GM18861 (cell line): Measurements from ENCODE around the gene HACD3.
"Not testable (repeated sequence)": the region's sequence is repeated elsewhere in the genome, so short reads cannot be mapped to it uniquely, and the experiment has no call there.

Source experiments
- ATAC-seq: cut with Tn5 transposase; IDR thresholded peaks from one replicate; pipeline ENCODE4 v1.9.1; 2021; ENCODE audit not compliant: unreplicated experiment

Gene HACD3

DNA sequence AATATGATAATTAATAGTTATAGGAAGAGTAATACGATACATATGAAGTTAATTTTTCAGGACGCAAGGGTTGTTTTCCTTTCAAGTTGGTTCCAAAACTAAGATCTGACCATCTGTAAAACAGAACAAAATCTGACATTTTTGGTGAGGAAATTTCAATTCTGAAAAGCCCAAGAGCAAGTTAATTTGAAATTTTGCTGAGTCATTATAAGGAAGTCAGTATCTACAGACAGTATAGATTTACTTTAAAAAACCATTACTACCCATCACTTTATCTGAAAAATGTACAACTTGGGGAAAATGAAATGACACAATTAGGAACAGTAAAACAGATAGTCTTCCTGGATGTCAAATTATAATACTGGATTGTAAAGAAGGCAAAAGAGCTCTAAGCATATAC, 68.2 kb downstream of the HACD3 start:
- no peak for ATAC-seq

DNA sequence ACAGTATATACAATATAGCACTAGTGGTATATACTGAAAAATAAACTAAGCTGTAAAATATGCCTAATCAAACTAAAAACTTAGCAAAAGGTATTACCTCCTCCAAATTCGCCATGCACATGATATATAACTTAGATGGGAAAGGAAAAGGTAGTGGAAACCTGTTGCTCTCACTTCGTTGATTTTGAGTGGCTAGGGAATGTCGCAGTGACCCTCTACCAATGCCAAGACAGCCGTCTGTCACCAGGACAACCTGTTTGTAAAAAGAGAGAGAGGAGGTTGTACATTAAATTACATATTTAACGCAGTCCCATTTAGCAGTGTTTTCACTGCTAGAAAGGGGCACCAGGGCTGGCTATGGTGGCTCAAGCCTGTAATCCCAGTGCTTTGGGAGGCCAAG, 69.4 kb downstream of the HACD3 start:
- ATAC-seq, result no peak

DNA sequence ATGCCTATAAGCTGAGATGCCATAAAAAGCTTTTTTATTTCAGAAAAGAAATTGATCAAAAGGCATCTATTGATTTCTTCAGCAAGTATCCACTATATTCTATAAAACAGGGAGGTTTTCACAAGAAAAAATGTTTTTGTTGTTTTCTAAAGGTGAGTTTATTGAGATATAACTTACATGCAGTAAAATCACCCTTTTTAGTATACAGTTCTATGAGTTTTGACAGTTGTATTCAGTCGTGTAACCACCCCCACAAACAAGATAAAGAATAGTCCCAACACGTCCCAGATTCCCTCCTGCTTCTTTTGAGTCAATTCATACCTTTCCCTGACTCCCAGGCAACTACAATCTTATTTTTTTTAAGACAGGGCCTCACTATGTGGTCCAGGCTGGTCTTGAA, 72.9 kb downstream of the HACD3 start:
- ATAC-seq, result no peak

DNA sequence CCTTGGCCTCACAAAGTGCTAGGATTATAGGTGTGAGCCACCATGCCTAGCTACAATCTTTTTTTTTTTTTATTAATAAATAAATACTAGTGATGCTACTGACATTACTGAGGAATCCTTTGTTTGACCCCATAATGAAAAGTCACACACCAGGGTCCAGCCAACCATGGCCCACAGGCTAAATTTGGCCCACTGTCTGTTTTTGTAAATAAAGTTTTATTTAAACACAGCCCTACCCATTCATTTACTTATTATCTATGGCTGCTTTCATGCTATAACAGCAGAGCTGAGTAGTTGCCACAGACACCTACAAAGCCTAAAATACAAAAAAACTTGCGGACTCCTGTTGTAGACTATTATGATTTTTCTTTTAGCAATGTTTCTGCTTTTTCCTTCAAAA, 73.3 kb downstream of the HACD3 start:
- ATAC-seq, result no peak

DNA sequence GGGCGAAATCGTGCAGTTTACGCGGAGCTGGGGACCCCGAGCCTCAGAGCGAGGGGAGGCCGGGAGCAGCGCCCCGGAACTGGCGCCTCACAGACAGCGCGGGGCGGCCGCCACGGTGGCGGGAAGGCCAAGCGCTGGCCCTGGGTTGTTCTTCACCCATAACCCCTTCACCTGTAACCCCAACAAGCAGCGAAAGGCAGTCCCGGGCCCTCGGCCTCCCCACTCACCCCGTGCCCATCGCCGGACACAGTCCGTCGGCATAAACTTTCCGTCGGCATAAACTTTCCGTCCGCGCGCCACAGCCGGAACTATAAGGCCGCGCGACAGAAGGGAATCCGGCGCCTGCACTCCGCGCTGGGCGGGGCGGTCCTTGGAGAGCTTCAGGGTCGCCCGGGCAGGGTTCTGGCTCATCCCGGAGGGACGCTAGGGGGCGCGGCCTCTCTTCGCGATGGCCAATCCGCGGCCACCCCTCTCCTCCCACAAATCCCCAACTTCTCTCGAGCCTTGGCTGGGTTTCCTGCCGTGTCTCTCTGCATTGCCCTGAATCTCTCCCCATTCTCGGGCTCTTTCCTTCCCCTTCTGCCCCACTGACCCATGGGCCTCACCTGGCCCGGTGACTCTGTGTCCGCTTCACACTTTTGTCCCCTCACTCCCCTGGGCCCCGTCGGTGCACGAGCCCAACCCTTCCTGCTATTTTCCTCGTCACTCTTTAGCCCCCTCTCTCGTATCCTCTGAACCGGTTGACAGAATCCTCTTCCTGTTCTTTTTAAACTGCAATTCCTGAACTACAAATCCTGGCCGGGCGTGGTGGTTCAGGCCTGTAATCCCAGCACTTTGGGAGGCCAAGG, 80.8 kb downstream of the HACD3 start, which contains the start of gene INTS14:
Gene INTS14, minus strand, starts transcription at position 261 of the 848 bp plus-strand sequence. CDS start 3,751 bp downstream, outside the sequence.
- ATAC-seq, result peak; percentile 88

DNA sequence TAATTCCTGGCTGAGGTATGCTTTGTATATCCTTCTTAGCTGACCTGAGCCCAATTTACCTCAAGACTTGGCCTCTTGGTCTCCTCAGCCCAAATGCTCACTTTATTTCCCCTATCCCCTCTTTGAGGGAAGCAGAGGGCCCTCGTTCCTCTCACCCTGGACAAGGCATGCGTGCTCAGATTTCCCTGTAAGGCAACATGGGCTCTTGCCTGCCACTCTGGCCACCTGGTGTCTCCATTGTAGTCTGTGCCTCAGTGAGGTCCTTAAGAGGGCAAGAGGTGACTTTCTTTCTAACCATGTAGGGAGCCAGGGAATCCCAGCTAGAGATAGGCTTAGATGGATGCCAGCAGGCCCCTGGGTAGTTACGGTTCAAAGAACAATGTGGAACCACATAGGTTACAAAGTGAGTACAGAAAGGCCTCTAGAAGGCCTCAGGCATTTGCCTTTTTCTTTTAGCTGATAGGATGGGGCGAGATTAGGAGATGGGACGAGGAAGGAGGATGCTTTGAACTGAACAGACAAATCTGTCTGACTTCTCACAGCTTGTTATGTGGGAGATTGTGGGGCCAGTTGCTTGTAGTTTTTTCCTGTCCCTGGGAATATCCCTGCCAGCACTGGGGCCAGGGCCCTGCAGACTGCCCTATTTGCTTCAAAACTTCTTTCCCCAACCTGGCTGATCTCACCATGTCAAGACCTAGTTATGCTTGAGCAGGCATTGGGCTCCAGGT, 81.8 kb downstream of the HACD3 start:
- no peak for ATAC-seq

DNA sequence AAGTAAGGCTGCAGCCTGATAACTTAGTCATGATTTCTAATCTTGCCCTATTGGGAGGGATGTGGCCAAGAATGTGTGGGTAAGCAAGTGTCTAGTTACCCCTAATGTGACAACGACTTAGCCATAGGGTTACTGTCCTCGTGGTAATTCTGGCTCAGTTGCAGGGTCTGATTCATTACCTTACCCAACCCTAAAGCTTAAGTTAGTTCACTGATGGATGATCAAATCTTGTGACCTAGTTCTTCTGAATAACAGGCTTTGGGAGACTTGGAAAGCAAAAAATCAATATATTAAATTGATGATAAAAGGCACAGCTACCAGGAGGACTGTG, 82.3 kb downstream of the HACD3 start:
- no peak for ATAC-seq

DNA sequence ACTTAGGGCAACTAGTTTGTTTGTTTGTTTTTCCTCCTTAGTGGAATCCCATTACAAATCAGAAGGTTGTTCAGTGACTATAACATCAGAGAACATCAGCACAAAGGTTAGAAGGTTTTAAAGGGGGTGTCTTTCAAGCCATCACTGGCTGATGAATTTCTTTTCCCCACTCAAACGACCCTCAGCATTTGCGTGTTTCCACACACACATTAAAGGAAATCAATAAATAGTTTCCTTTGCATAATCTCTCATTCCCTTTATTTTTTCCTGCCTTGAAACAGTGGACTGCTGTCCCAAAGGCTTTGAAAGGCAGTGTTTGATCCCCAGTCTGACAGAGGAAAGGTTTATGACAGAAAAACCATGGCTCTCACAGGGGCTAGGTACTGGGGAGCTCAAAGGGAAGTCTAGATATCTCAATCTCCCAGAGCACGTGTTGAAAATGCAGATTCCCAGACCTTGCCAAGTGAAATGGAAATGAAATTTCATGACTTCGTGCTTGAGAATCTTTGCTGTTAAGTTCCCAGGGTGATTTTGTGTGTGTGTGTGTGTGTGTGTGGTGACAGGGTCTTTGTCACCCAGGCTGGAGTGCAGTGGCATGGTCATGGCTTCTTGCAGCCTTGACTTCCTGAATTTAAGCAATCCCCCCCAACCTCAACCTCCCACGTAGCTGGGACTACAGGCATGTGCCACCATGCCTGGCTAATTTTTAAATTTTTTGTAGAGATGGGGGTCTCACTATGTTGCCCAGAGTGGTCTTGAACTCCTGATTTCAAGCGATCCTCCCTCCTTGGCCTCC, 82.9 kb downstream of the HACD3 start:
- no peak for ATAC-seq

DNA sequence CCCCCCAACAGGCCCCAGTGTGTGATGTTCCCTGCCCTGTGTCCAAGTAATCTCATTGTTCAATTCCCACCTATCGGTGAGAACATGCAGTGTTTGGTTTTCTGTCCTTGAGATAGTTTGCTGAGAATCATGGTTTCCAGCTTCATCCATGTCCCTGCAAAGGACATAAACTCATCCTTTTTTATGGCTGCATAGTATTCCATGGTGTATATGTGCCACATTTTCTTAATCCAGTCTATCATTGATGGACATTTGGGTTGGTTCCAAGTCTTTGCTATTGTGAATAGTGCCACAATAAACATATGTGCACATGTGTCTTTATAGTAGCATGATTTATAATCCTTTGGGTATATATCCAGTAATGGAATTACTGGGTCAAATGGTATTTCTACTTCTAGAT, 85.6 kb downstream of the HACD3 start:
- ATAC-seq, result not testable (repeated sequence)

DNA sequence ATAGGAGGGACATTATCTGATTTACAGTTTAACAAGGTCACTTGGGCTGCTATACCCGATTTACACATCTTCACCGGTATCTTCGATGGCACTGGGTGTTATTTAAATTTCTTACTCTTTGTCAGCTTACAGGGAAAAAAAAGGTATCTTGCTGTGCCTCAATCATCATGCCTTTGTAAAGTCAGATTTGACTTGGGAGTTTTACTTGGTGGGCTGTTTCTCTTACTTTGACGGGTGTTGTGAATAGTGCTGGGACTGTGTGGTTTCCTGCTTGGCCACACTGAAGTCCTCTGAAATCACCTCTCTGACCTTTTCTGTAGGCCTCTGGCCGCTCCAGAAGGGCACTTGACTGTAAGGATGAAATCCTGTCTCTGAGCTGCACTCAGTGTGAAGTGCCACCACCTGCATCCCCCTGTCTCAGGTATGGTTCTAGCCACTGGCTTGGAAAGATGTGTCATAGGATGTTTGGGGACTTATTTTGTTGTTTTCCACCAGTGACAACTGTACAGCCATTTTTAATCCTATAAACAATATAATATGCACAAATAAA, 88.4 kb downstream of the HACD3 start:
- no peak for ATAC-seq

DNA sequence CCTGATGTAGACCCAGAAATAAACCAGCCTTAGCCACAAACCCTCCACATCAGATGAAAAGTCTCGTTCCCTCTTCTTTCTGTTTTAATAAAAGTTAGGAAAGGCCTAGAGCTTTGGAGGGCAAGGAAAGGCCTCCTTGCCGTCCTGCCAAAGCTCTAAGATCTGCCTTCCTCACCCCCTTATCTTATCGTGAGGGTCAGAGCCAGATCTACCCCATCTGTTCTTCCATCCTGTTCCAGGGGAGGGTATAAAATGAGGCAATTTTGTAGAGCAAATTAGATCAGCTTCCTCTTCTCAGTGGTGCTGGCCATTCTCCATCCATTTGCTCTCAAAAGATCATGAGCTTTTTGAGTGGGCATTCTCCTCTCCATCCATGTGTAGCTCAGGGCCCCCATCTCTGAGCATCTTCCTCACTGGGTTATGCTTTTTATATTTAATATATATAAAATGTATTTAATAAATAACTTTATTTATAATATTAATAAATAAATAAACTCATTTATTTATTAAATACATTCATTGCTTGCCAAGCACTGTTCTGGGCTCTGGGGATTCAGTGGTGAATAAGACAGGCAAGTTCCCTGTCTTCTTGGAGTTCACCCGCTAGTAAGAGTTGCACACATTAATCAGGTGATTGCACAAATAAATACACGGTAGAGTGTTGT, 89.5 kb downstream of the HACD3 start:
- no peak for ATAC-seq

DNA sequence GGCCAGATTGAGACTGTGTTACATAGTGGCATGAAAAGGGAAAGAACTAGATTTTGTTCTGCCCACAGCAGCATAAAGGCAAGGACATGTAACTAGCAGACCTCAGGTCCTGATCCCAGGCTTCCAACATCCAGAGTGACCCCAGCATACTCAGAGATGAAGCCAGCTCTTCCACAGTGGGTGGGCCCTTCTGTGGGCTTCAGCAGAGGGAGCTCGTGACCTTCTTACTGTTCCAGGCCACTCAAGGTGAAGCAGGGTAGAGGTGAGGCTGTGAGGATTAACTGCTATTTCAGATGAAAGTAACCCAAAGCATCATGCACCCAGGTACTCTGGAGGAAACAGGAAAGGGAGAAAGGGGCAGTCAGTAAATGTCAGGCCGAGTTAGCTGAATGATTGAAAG, 90.6 kb downstream of the HACD3 start:
- ATAC-seq, result no peak

DNA sequence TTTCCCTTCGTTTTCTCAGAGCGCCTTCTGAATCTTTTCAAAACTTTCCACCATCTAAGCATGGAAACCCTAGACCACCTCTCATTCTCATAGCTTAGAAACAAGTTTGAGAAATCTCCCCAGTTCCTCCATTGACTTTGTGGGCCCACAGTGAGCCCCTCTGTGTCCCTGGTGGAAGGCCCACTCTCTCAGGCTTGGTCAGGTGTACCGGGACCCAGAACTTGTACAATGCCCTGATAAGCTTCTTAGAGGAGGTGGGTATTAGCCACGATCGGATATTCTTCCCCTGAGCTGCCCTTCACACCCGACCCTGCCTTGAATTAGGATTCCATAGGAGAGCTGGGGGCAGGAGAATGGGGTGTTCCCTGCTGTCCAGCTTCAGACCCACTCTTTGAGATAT, 91.4 kb downstream of the HACD3 start, which contains the start of gene SLC24A1:
Gene SLC24A1, plus strand, starts transcription at position 301 of the 400 bp plus-strand sequence. CDS start 2,143 bp downstream, outside the sequence.
- no peak for ATAC-seq

DNA sequence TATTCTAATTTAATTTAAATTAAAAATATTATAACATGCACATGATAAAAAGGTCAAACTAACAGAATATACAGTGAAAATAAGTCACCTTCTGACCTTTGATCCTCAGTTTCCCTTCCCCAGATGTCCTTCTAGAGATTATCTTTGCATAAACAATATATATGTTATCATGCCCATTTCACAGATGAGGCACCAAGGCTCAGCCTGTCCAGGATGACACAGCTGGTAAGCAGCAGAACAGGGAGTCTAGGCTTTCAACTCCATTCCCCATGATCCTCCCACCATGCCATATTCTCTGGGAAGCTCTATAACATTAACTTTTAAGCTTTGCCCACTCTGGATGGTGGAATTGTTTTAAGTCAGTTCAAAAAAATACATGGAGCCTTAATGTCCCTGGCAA, 92.8 kb downstream of the HACD3 start:
- no peak for ATAC-seq

DNA sequence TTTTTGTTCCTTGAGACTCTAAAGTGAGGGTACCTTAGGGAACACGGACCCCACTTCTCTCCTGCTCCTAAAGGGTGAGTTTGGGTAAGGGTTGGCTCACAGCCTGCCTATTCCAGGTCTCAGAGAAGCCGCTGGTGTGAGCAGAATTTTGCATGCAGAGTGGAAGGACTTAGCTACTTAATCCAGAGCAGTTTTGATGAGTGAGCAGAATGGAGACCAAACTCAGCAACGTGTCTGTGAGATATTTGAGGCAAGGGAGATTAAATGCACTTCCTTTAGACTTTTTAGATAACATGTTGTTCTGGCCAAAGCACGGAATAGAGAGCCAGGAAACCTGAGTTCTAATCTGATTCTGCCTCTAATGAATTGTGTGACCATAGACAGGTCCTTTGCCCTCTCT, 96.6 kb downstream of the HACD3 start:
- no peak for ATAC-seq
